KMS-11 (cell line): ENCODE measurements around the gene MAIP1.

ENCODE experiments used
- H2AFZ ChIP-seq: fragments of 200-600 bp; sonication (generic); 2 replicates; pipeline ENCODE4 v1.6.1; 2016; ENCODE audit warnings: antibody characterized with exemption, mixed run types, low read depth
- H3K27ac ChIP-seq: fragments of 200-600 bp; sonication (generic); 2 replicates; pipeline ENCODE4 v1.6.1; 2016; ENCODE audit warnings: mild to moderate bottlenecking, mixed run types
- H3K27me3 ChIP-seq: fragments of 200-600 bp; sonication (generic); 2 replicates; pipeline ENCODE4 v1.6.1; 2017; ENCODE audit warnings: mild to moderate bottlenecking, low read depth, mixed run types, moderate library complexity; ENCODE audit not compliant: insufficient read depth
- H3K36me3 ChIP-seq: fragments of 200-600 bp; sonication (generic); 2 replicates; pipeline ENCODE4 v1.6.1; 2017; ENCODE audit warnings: mild to moderate bottlenecking, mixed run types; ENCODE audit not compliant: insufficient read depth
- H3K4me1 ChIP-seq: fragments of 200-600 bp; sonication (generic); 2 replicates; pipeline ENCODE4 v1.6.1; 2016; ENCODE audit warnings: mild to moderate bottlenecking, low read depth, mixed run types; ENCODE audit not compliant: poor library complexity, severe bottlenecking
- H3K4me2 ChIP-seq: fragments of 200-600 bp; sonication (generic); 2 replicates; pipeline ENCODE4 v1.7.0; 2016; ENCODE audit warnings: mild to moderate bottlenecking, mixed run types
- H3K4me3 ChIP-seq: fragments of 200-600 bp; sonication (generic); IDR thresholded peaks from 2 replicates; pipeline ENCODE4 v1.6.1; 2017; ENCODE audit warnings: low read depth, low read length, mixed read lengths; ENCODE audit not compliant: insufficient read depth
- H3K79me2 ChIP-seq: fragments of 200-600 bp; sonication (generic); 2 replicates; pipeline ENCODE4 v1.6.1; 2016; ENCODE audit warnings: low read depth, mixed run types; ENCODE audit not compliant: insufficient read depth
- H3K9ac ChIP-seq: fragments of 200-600 bp; sonication (generic); 2 replicates; pipeline ENCODE4 v1.6.1; 2016; ENCODE audit warnings: mild to moderate bottlenecking, mixed run types
- H4K20me1 ChIP-seq: fragments of 200-600 bp; sonication (generic); 2 replicates; pipeline ENCODE4 v1.6.1; 2016; ENCODE audit warnings: mild to moderate bottlenecking, mixed run types; ENCODE audit not compliant: insufficient read depth
- TF ChIP-seq, protein P1 (sequence below): fragments of 200-600 bp; sonication (generic); conservative IDR thresholded peaks from 2 replicates; pipeline ENCODE4 v1.6.1; 2017; ENCODE audit warnings: low read depth, mild to moderate bottlenecking, antibody characterized with exemption, low read length, moderate library complexity, mixed read lengths

MAIP1 gene

GRCh38 chr2:199916980-199917379, 38.4 kb upstream of the MAIP1 start:
- no peaks in the 10 kb centered on the region for H4K20me1 ChIP-seq
- no peak overlapping the region for H3K27ac ChIP-seq
- TF ChIP-seq, protein P1, sequence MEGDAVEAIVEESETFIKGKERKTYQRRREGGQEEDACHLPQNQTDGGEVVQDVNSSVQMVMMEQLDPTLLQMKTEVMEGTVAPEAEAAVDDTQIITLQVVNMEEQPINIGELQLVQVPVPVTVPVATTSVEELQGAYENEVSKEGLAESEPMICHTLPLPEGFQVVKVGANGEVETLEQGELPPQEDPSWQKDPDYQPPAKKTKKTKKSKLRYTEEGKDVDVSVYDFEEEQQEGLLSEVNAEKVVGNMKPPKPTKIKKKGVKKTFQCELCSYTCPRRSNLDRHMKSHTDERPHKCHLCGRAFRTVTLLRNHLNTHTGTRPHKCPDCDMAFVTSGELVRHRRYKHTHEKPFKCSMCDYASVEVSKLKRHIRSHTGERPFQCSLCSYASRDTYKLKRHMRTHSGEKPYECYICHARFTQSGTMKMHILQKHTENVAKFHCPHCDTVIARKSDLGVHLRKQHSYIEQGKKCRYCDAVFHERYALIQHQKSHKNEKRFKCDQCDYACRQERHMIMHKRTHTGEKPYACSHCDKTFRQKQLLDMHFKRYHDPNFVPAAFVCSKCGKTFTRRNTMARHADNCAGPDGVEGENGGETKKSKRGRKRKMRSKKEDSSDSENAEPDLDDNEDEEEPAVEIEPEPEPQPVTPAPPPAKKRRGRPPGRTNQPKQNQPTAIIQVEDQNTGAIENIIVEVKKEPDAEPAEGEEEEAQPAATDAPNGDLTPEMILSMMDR = no peak
- no peak overlapping the region for H3K4me2 ChIP-seq
- peaks cover 86% of the 10 kb centered on the region for H3K79me2 ChIP-seq
- H3K27me3 ChIP-seq = no peaks in the 10 kb centered on the region
- peaks cover 17% of the 10 kb centered on the region for H3K4me1 ChIP-seq
- peaks cover 4% of the 10 kb centered on the region; the same call in 1 of the 2 replicates for H3K36me3 ChIP-seq
- H2AFZ ChIP-seq = no peak overlapping the region
- no peak overlapping the region for H3K9ac ChIP-seq
- H3K4me3 ChIP-seq = no peak overlapping the region

DNA sequence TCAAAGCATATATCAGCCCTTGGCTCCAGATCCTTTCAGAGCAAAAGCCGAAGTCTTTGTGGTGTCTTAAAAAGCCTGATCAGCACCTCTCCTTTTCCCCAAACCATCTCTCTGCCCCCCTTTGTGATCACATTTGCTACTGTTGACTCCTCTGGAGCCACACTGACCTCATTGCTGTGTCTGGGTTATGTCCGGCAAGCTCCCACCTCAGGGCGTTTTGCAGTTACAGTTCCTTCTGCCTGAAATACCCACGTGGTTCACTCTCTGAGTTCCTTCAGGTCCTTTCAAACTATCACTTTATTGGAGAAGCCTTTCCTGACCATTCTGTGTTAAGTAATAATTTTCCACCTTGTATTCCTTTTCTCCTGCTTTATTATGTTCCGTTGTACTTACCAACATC, 32.5 kb upstream of the MAIP1 start:
- Histone ChIP-seq H3K4me2 (no peak overlapping the region), H3K4me1 (no peaks in the 10 kb centered on the region), H3K9ac (no peak overlapping the region), H4K20me1 (peaks cover 4% of the 10 kb centered on the region; the same call in 1 of the 2 replicates), H3K4me3 (no peak overlapping the region), H3K27me3 (no peaks in the 10 kb centered on the region), H3K79me2 (peaks cover 43% of the 10 kb centered on the region; the same call in 1 of the 2 replicates), H3K36me3 (no peaks in the 10 kb centered on the region), H3K27ac (no peak overlapping the region), H2AFZ (no peak overlapping the region)
- TF ChIP-seq, protein P1 = no peak

DNA sequence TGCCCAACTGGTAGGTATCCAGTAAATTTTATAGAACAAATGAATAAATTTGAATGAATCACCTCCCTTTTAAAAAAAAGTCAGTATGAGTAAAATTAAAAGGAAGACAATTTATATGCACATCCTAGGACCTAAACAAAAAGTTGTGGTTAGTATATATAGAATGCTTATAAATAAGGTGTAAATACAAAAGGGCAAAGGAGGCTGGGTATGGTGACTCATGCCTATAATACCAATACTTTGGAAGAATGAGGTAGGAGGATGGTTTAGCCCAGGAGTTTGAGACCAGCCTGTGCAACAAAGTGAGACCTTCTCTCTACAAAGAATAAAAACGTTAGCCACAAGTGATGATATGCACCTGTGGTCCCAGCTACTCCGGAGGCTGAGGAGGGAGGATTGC, 31.5 kb upstream of the MAIP1 start:
- Histone ChIP-seq H3K4me2 (no peak overlapping the region), H3K36me3 (no peaks in the 10 kb centered on the region), H3K27ac (no peak overlapping the region), H3K9ac (no peak overlapping the region), H3K4me1 (no peaks in the 10 kb centered on the region), H3K4me3 (no peak overlapping the region), H3K27me3 (no peaks in the 10 kb centered on the region), H4K20me1 (peaks cover 4% of the 10 kb centered on the region; the same call in 1 of the 2 replicates), H3K79me2 (peaks cover 34% of the 10 kb centered on the region; the same call in 1 of the 2 replicates), H2AFZ (no peak overlapping the region)
- TF ChIP-seq, protein P1 = no peak

DNA sequence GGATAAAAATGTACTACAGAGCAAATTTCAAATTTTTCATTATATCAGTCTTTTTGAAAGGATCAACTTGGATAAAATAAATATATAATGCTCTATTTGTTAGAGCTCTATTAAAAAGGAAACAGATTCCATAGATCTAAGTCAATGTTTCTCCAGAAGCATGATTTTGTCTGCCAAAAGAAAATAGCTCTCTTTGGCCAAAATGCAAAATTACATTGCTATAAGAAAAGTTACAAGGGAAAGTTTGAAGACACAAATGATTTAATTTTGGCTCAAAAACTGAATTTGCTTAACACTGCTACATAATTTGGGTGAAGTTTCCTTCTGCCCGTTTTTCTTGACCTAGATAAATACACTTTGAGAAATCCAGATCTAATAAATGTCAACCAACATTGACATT, 28.6 kb upstream of the MAIP1 start:
- Histone ChIP-seq H3K4me2 (no peak overlapping the region), H3K36me3 (no peaks in the 10 kb centered on the region), H3K4me1 (no peaks in the 10 kb centered on the region), H2AFZ (no peak overlapping the region), H4K20me1 (peaks cover 4% of the 10 kb centered on the region; the same call in 1 of the 2 replicates), H3K9ac (no peak overlapping the region), H3K4me3 (no peak overlapping the region), H3K27me3 (no peaks in the 10 kb centered on the region), H3K27ac (no peak overlapping the region), H3K79me2 (peaks cover 11% of the 10 kb centered on the region; the same call in 1 of the 2 replicates)
- TF ChIP-seq, protein P1 = no peak
